Measurements from ENCODE around the gene MYO7A. TPM values are rescaled to one million over a fixed set of nuclear protein-coding genes. Genes with fewer than 3 reads are reported as not detected.

The MYO7A gene
- total RNA-seq, 1 donor from 2014 or later, result 46.4 TPM

DNA sequence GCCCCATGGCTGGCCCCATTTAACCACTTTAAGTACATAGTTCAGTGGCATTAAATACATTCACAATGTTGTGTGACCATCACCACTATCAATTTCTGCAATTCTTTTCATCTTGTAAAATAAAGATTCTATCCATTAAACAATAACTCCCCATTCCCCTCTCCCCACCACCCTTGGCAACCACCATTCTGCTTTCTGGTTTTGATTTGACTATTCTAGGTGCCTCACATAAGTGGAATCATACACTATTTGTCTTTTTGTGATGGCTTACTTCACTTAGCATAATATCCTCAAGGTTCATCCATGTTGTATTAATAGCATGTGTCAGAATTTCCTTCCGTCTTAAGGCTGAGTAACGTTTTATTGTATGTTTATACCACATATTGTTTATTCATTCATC is 7.0 kb downstream of the MYO7A start:
- TF ChIP-seq CTCF (IDR thresholded peaks at IDR 0.05), result no peak
- Histone ChIP-seq H3K4me1 (peaks cover 0 to 6% of the 10 kb centered on the region in 2 donors), H3K27me3 (no peaks in the 10 kb centered on the region), H3K36me3 (no peaks in the 10 kb centered on the region), H3K4me3 (no peak overlapping the region), H3K9me3 (no peaks in the 10 kb centered on the region), H3K27ac (no peak overlapping the region)
- DNase-seq (ENCODE audit: low spot score in 2 of 2), result no peak
- intact Hi-C loops (cut with DNase I), result no loop called here

DNA sequence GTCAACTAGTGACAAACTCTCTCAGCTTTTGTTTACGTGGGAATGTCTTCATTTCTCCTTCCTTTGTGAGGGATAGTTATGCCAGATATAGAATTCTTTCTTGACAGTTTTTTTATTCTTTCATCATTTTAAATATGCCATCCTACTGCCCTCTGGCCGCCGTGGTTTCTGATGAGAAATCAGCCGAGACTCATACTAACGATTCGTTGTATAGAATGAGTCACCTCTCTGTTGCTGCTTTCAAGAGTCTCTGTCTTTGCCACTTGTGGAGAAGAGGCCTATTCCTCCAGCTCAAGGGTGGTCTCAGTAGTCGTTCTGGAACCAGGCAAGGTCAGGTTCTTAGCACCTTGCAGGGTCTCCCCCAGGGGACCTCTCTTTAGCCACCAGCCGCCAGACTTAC is 8.0 kb downstream of the MYO7A start:
- no peak for TF ChIP-seq CTCF (IDR thresholded peaks at IDR 0.05)
- no peaks in the 10 kb centered on the region for H3K36me3 ChIP-seq
- no peak overlapping the region for H3K27ac ChIP-seq
- H3K4me3 ChIP-seq, result no peak overlapping the region
- no peak for DNase-seq (ENCODE audit: low spot score in 2 of 2)
- intact Hi-C loops (cut with DNase I), result no loop called here
- H3K9me3 ChIP-seq, result no peaks in the 10 kb centered on the region
- peaks cover 0 to 4% of the 10 kb centered on the region in 2 donors for H3K4me1 ChIP-seq
- no peaks in the 10 kb centered on the region for H3K27me3 ChIP-seq

GRCh38 chr11:77136784-77137420 is 8.9 kb downstream of the MYO7A start:
- no peak overlapping the region for H3K27ac ChIP-seq

DNA sequence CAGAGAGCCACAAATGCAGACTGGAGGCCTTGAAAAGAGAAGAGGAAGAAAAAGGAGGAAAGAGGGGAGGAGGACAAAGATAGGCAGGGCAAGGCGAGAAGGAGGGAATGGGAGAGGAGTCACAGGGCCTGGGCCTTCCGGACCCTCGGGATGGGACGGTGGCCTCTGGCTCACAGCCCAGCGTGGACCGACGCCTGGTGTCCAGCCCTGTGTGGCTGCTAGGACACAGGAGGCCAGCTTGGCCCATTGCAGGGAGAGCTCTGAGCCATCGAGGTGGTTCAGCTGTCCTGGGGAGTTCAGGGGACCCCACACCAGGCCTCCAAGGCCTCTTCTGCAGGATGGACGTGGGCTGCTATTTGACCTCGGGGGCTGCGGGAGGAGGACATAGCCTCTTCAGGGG is 9.4 kb downstream of the MYO7A start:
- DNase-seq (ENCODE audit: low spot score in 2 of 2), result no peak
- TF ChIP-seq CTCF (IDR thresholded peaks at IDR 0.05), result no peak
- H3K4me3 ChIP-seq, result no peak overlapping the region
- no peaks in the 10 kb centered on the region for H3K27me3 ChIP-seq
- intact Hi-C loops (cut with DNase I), result no loop called here
- H3K9me3 ChIP-seq, result no peaks in the 10 kb centered on the region
- H3K36me3 ChIP-seq, result no peaks in the 10 kb centered on the region
- H3K27ac ChIP-seq, result no peak overlapping the region
- H3K4me1 ChIP-seq, result no peaks in the 10 kb centered on the region

More at GRCh38 chr11:77136784-77137420, 8.9 kb downstream of the MYO7A start:
- DNase-seq (ENCODE audit: low spot score in 2 of 2), result no peak
- Histone ChIP-seq H3K27me3 (no peaks in the 10 kb centered on the region), H3K36me3 (no peaks in the 10 kb centered on the region), H3K9me3 (no peaks in the 10 kb centered on the region), H3K4me3 (no peak overlapping the region), H3K4me1 (no peaks in the 10 kb centered on the region)
- TF ChIP-seq CTCF (IDR thresholded peaks at IDR 0.05), result no peak
- intact Hi-C loops (cut with DNase I), result no loop called here

- H3K27ac ChIP-seq, result no peak overlapping the region
- intact Hi-C loops (cut with DNase I), result no loop called here
- DNase-seq (ENCODE audit: low spot score in 2 of 2), result no peak
- no peak overlapping the region for H3K4me3 ChIP-seq
- H3K27me3 ChIP-seq, result no peaks in the 10 kb centered on the region
- H3K4me1 ChIP-seq, result no peaks in the 10 kb centered on the region
- H3K9me3 ChIP-seq, result no peaks in the 10 kb centered on the region
- H3K36me3 ChIP-seq, result no peaks in the 10 kb centered on the region
- no peak for TF ChIP-seq CTCF (IDR thresholded peaks at IDR 0.05)
These were observed 10.1 kb downstream of the MYO7A start for GRCh38 chr11:77138106-77138649.

All from ascending aorta (tissue), 2 donors.